Measurements from ENCODE around the gene KIF21B. TPM values are rescaled to one million over a fixed set of nuclear protein-coding genes. Genes with fewer than 3 reads are reported as not detected.

Gene KIF21B
- total and polyA plus RNA-seq, 2 of the 8 experiments (the other 6 are each of a cell fraction or from before 2014, with no cell fraction given), result 10.8 to 26.5 TPM

DNA sequence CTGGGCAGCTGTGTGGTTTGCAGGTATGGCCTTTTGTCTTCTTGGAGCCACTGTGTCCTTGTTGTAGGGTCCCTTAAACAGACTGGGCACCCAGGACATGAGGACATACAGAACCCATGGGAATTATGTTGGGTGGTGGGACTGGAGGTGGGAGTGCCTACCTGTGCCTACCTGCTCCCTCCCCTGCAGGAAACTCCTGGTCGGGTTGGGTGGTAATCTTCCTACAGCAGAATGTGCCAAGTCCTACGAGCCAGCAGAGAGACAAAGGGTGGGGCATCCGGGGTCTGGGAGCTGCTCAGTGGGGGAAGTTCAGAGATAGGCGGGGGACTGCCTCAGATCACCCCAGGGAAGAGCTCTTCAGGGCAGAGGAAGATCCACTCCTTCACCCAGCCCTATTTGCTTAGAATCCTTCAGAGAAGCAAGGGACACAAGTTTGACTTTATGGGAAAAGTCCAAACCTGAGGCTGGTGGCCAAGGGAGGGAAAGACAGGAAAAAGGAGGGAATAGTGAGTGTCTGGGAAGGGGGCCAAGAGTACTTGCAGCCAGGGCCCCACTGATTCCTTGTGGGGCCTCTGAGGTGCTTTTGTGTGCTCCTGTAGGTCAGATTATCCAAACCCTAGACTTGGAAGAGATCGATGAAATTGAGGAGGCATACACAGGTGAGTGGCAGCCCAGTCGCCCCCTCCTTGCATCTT lies 58.3 kb downstream of the KIF21B start:
- no peak for DNase-seq (ENCODE audit: low read depth in 1 of 2, low spot score in 2 of 2)
- Histone ChIP-seq H2BK5ac (ENCODE audit: low read depth, low read length) (no peak overlapping the region), H3K9ac (replicated peaks in 1 of 4; ENCODE audit: extremely low read depth in 1 of 4, low read depth in 3 of 4, low read length in 3 of 4) (no peak overlapping the region), H4K8ac (ENCODE audit: extremely low read depth, insufficient read depth, low read length) (no peak overlapping the region), H3K23me2 (ENCODE audit: low read depth, low read length) (no peaks in the 10 kb centered on the region), H3K36me3 (ENCODE audit: control insufficient read depth in 2 of 4, insufficient read depth in 4 of 4, low read length in 3 of 4) (no peaks in the 10 kb centered on the region), H3K18ac (ENCODE audit: extremely low read depth, low read length) (no peak overlapping the region), H3K4ac (replicated peaks; ENCODE audit: insufficient read length, low read depth, low read length) (no peak overlapping the region), H3K27me3 (replicated peaks in 1 of 4; ENCODE audit: control insufficient read depth in 3 of 4, extremely low read depth in 1 of 4, insufficient read depth in 3 of 4, low read length in 3 of 4) (no peaks in the 10 kb centered on the region), H3K56ac (replicated peaks; ENCODE audit: insufficient read length, low read depth, low read length) (no peak overlapping the region), H3K14ac (ENCODE audit: insufficient read length) (no peak overlapping the region), H4K5ac (ENCODE audit: insufficient read length, low read depth, low read length) (no peak overlapping the region), H2BK12ac (ENCODE audit: low read depth, low read length) (no peak overlapping the region), H3K79me1 (ENCODE audit: low read depth, low read length) (no peaks in the 10 kb centered on the region), H4K20me1 (replicated peaks in 1 of 2; ENCODE audit: control insufficient read depth in 1 of 2, insufficient read depth in 2 of 2, low read length in 2 of 2) (no peaks in the 10 kb centered on the region), H3K27ac (ENCODE audit: low read depth, low read length) (no peak overlapping the region), H2AFZ (ENCODE audit: low read length) (no peak overlapping the region), H3K4me3 (ENCODE audit: extremely low read depth in 1 of 4, insufficient read depth in 2 of 4, low read depth in 3 of 4, low read length in 4 of 4) (no peak overlapping the region), H3K23ac (ENCODE audit: insufficient read length) (no peak overlapping the region), H2AK5ac (ENCODE audit: low read depth, low read length) (no peak overlapping the region), H3K79me2 (ENCODE audit: control insufficient read depth in 1 of 2, insufficient read depth in 2 of 2, low read length in 2 of 2) (no peaks in the 10 kb centered on the region), H3K4me2 (ENCODE audit: insufficient read depth in 1 of 2, low read depth in 2 of 2, low read length in 2 of 2) (no peak overlapping the region), H2BK20ac (ENCODE audit: low read length) (no peak overlapping the region), H4K91ac (replicated peaks; ENCODE audit: insufficient read length, low read length) (no peak overlapping the region), H2BK15ac (ENCODE audit: low read length) (no peak overlapping the region), H3K9me3 (ENCODE audit: insufficient read depth in 2 of 2, low read depth in 1 of 2, low read length in 1 of 2) (no peaks in the 10 kb centered on the region), H3K4me1 (replicated peaks in 1 of 4; ENCODE audit: control insufficient read depth in 3 of 4, insufficient read depth in 4 of 4, low read length in 3 of 4) (no peaks in the 10 kb centered on the region), H2BK120ac (replicated peaks; ENCODE audit: low read depth, low read length) (no peak overlapping the region)
- no peak for FAIRE-seq
- 75% methylated on average over 6 of the region's 6 CpGs; no CpG with 5 or more reads in 1 of the 2 experiments for WGBS, 2 experiments (ENCODE audit: extremely low coverage in 1 of 2, insufficient coverage in 1 of 2, insufficient read length in 1 of 2, insufficient replicate concordance in 2 of 2, low coverage in 1 of 2, low lambda C conversion rate in 2 of 2, missing lambda C conversion rate in 1 of 2)
- TF ChIP-seq NANOG (IDR thresholded peaks at IDR 0.05; ENCODE audit: insufficient read depth, low read depth, low read length, poor library complexity, severe bottlenecking) (no peak), CREB1 (IDR thresholded peaks at IDR 0.05) (no peak), CHD2 (IDR thresholded peaks at IDR 0.05; ENCODE audit: low read length) (no peak), EZH2 (IDR thresholded peaks at IDR 0.05; ENCODE audit: low read depth, low read length, severe bottlenecking) (no peak), BCL11A (IDR thresholded peaks at IDR 0.05; ENCODE audit: low read depth in 2 of 2, low read length in 2 of 2) (no peak)
- TF ChIP-seq, protein P1, sequence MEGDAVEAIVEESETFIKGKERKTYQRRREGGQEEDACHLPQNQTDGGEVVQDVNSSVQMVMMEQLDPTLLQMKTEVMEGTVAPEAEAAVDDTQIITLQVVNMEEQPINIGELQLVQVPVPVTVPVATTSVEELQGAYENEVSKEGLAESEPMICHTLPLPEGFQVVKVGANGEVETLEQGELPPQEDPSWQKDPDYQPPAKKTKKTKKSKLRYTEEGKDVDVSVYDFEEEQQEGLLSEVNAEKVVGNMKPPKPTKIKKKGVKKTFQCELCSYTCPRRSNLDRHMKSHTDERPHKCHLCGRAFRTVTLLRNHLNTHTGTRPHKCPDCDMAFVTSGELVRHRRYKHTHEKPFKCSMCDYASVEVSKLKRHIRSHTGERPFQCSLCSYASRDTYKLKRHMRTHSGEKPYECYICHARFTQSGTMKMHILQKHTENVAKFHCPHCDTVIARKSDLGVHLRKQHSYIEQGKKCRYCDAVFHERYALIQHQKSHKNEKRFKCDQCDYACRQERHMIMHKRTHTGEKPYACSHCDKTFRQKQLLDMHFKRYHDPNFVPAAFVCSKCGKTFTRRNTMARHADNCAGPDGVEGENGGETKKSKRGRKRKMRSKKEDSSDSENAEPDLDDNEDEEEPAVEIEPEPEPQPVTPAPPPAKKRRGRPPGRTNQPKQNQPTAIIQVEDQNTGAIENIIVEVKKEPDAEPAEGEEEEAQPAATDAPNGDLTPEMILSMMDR (IDR thresholded peaks at IDR 0.05; ENCODE audit: control extremely low read depth in 1 of 3, insufficient read depth in 1 of 3, low read depth in 1 of 3, low read length in 3 of 3), result no peak
- POLR2A ChIA-PET (ENCODE audit: partially characterized antibody), result interaction anchor here (1.2 to 1.6 kb wide), 2 partner anchors 8 to 44 kb away, joined by 3 to 4 read pairs; no protein-coding TSS in a partner anchor
- CTCF ChIA-PET (ENCODE audit: partially characterized antibody), result interaction anchor here (0.8 to 28.5 kb wide), 8 partner anchors 9 to 120 kb away, joined by 3 to 640 read pairs (median 4); no protein-coding TSS in a partner anchor
